ENCODE measurements around the gene CYTL1.

DNA sequence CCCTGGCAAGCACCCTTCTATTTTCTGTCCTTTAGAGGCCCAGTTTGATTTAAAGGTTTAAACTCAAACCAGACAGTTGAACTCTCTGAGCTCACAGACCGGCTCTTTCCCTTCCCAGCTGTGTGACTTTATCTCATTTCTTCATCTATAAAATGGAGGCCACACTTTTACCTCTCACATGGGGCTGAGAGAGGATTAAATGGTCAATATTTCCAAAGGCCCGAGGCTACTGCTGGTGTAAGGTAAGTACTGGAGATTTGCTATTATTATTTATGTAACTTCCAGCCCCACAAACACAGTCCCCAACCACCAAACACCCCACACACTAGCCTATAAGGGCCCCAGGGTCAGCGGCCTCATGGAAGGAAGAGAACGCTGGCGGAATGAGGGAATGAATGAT is 13.6 kb upstream of the CYTL1 start:
- TF ChIP-seq, protein P1, sequence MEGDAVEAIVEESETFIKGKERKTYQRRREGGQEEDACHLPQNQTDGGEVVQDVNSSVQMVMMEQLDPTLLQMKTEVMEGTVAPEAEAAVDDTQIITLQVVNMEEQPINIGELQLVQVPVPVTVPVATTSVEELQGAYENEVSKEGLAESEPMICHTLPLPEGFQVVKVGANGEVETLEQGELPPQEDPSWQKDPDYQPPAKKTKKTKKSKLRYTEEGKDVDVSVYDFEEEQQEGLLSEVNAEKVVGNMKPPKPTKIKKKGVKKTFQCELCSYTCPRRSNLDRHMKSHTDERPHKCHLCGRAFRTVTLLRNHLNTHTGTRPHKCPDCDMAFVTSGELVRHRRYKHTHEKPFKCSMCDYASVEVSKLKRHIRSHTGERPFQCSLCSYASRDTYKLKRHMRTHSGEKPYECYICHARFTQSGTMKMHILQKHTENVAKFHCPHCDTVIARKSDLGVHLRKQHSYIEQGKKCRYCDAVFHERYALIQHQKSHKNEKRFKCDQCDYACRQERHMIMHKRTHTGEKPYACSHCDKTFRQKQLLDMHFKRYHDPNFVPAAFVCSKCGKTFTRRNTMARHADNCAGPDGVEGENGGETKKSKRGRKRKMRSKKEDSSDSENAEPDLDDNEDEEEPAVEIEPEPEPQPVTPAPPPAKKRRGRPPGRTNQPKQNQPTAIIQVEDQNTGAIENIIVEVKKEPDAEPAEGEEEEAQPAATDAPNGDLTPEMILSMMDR (IDR thresholded peaks at IDR 0.05): no peak
- TF ChIP-seq POLR2A (IDR thresholded peaks at IDR 0.05) (no peak), POLR2AphosphoS5 (IDR thresholded peaks at IDR 0.05) (no peak)

Data from breast epithelium (tissue), 3 donors.